Activated naive CD4-positive, alpha-beta T cell treated with anti-CD3 and anti-CD28 coated beads for 36 hours (primary cell): ENCODE data around the gene MRPS25. TPM values are rescaled to one million over a fixed set of nuclear protein-coding genes. Genes with fewer than 3 reads are reported as not detected.
A peak's percentile ranks its signal among the peaks of the same experiment; 100 is the strongest.

Experiments
- CTCF ChIA-PET: fragments of 350-600 bp; sonication (Branson Sonifier 250); formaldehyde crosslinking; loops from one replicate; lab custom pipeline; 2021; ENCODE audit warnings: antibody characterized with exemption; lab: Charles Lee
- DNase-seq: peaks from one replicate; pipeline ENCODE4 v3.0.0-alpha.2; 2020
- H3K27ac Mint-ChIP-seq: one replicate; pipeline ENCODE4 v1.8.0; 2021; ENCODE audit warnings: mild to moderate bottlenecking, mixed read lengths
- H3K27me3 Mint-ChIP-seq: one replicate; pipeline ENCODE4 v1.8.0; 2021; ENCODE audit warnings: low read depth, mixed read lengths
- H3K36me3 Mint-ChIP-seq: one replicate; pipeline ENCODE4 v1.8.0; 2021; ENCODE audit warnings: low read depth, mixed read lengths
- H3K4me1 Mint-ChIP-seq: one replicate; pipeline ENCODE4 v1.8.0; 2021; ENCODE audit warnings: low read depth, mixed read lengths
- H3K4me3 Mint-ChIP-seq: one replicate; pipeline ENCODE4 v1.8.0; 2021; ENCODE audit warnings: mild to moderate bottlenecking, moderate library complexity, mixed read lengths
- H3K9me3 Mint-ChIP-seq: one replicate; pipeline ENCODE4 v1.8.0; 2021; ENCODE audit warnings: mixed read lengths
- intact Hi-C: fragments of 100-400 bp; cut with micrococcal nuclease; formaldehyde crosslinking; loops from one replicate; pipeline ENCODE4 v1.15.1; 2023
- total RNA-seq, 2 experiments: library from RNA; stranded (reverse); gene quantifications; one replicate each; pipeline ENCODE4 v1.2.3, GENCODE V29; 2021

The MRPS25 gene
- total RNA-seq, 2 experiments from 2014 or later, result 55.0 to 57.5 TPM

DNA sequence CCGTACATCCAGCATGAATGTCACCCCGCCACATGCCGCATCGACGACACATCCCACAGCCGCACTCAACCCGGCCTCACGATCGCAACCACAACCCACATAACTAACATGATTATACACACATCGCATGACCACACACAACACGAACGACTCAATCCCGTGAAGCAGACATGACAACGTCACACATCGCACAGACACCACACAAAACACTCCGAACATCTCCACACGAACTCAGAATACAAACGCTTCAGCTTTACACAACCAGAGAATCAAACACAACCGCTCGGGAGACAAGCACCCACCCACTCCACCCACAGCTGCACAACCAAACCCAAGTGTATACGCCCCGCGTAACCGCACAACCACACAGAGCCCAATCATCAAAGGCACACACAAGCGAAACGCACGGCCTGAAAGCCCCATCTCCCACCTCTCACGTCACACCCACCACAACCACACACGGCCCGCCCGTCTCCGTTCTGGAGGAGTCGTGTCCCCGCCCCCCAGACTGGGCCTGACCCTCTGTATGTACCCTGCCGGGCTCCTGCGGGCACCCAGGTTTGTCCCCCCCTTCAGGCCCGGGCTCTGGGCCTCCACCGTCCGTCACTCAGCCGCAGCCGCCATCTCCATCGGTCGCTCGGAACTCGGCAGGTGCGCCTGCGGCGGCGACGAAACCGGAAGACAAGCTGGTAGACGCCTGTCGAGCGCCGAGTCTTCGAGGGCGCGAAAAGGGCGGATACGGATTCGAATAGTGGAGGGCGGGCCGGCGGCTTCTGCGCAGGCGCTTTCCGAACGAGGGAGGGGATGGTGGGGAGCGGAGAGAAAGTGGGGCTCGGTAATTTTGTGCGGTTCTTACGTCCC is 33.6 kb upstream of the MRPS25 start, which contains the start of gene RBSN:
TSS of gene RBSN (minus strand) at position 646 of the 861 bp plus-strand sequence. CDS start 3,028 bp downstream, outside the sequence.
- peak within 1 kb of the TSS; percentile 90 for H3K4me3 Mint-ChIP-seq
- H3K4me1 Mint-ChIP-seq, result peaks cover 10% of the 10 kb centered on the region
- H3K9me3 Mint-ChIP-seq, result no peaks in the 10 kb centered on the region
- DNase-seq, result peak; percentile 97
- peaks cover 14% of the 10 kb centered on the region for H3K36me3 Mint-ChIP-seq
- H3K27me3 Mint-ChIP-seq, result no peaks in the 10 kb centered on the region
- peak within 1 kb of the TSS; percentile 83 for H3K27ac Mint-ChIP-seq
- CTCF ChIA-PET, result interaction anchor here (0.6 to 1.2 kb wide), 3 partner anchors 9 to 105 kb away, joined by 3 to 4 read pairs (median 3); no protein-coding TSS in a partner anchor
- intact Hi-C loops, result loop anchor here (1.0 to 5.0 kb wide), 8 partner anchors 33 to 920 kb away; partner anchors contain the start of genes BTD, CAPN7, CCDC174 and HACL1

DNA sequence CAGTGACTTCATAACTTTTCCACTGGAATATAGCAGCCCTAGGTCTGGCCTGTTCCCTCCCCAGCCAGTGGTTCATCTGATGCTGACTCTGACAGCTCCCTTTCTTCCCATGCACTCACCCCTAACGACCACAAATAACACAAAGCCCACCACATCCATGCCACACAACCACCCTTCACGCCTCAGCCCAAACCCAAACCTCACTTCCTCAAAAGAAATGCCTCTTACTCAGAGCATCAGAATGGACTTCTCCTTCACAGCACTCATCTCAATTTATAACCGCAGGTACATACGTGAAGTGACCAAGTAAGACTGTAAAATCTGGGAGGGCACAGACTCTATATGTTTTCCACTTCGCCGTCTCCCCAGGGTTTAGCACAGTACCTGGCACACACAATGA is 32.8 kb upstream of the MRPS25 start:
- H3K4me1 Mint-ChIP-seq, result peaks cover 10% of the 10 kb centered on the region
- CTCF ChIA-PET, result interaction anchor here (1.0 kb wide), 1 partner anchor 10 kb away, joined by 4 read pairs; no protein-coding TSS in a partner anchor
- peak overlapping the region; percentile 90 for H3K4me3 Mint-ChIP-seq
- H3K27me3 Mint-ChIP-seq, result no peaks in the 10 kb centered on the region
- DNase-seq, result peak; percentile 32
- no peaks in the 10 kb centered on the region for H3K9me3 Mint-ChIP-seq
- intact Hi-C loops, result loop anchor here (5.0 kb wide), 1 partner anchor 46 kb away; no protein-coding TSS in a partner anchor
- peaks cover 16% of the 10 kb centered on the region for H3K36me3 Mint-ChIP-seq
- peak overlapping the region; percentile 7 for H3K27ac Mint-ChIP-seq

DNA sequence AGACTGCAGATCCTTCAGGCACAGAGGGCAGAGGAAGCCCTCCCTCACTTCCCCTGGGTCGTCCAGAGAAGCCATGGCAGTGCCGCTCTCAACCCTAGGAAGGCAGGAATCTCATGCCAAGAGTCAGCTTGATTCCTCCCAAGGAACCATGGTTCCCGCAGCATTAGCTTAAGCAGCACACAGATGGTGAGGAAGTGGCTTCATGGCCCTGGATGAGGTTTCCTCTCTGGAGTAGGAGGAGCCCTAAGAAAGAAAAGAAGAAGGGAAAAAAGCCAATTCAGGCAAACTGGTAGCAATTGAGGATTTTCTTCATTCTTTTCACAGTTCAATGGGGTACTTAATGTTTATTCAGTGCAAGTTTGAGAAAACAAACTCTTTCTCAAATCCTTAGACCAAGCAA is 30.9 kb upstream of the MRPS25 start:
- Mint-ChIP-seq H3K4me1 (peaks cover 10% of the 10 kb centered on the region), H3K9me3 (no peaks in the 10 kb centered on the region), H3K27ac (no peak overlapping the region), H3K36me3 (peaks cover 16% of the 10 kb centered on the region), H3K27me3 (no peaks in the 10 kb centered on the region), H3K4me3 (no peak overlapping the region)
- DNase-seq, result no peak
- CTCF ChIA-PET, result interaction anchor here (1.4 kb wide), 1 partner anchor 14 kb away, joined by 4 read pairs; no protein-coding TSS in a partner anchor
- intact Hi-C loops, result loop anchor here (5.0 kb wide), 1 partner anchor 44 kb away; no protein-coding TSS in a partner anchor

DNA sequence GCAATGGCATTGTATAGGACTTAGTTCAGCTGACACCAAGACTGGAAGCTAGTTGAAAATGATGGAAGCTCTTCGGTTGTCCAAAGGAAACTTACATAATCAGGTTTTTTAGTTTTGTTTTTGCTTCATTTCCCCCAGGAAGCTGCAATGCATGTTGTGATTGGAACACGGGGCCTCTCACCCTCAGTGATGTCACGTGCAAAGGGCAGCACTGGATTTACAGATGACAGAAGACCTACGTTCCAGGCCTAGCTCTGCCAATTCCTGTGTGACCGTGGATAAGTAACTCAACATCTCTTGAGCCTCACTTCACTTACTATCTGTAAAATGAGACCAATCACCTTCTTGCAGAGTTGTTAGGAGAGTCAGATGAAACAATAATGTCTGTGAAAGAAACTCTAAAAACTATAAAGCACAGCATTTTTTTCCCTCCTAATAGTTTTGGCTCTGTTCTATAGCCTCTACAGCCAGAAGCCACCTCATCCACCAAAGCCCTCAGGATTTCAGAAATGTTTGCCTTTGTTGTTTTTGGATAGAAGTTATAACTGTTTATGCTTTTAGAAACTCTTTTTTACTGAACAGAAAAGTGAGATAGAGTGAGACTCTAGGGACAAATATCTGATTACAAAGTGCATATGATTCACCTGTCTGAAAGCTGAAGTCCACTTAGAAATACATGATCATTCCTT is 29.2 kb upstream of the MRPS25 start:
- Mint-ChIP-seq H3K4me1 (peaks cover 10% of the 10 kb centered on the region), H3K36me3 (peaks cover 26% of the 10 kb centered on the region), H3K4me3 (no peak overlapping the region), H3K27ac (no peak overlapping the region), H3K27me3 (no peaks in the 10 kb centered on the region), H3K9me3 (no peaks in the 10 kb centered on the region)
- CTCF ChIA-PET, result interaction anchor here (0.7 to 1.5 kb wide), 2 partner anchors 12 to 111 kb away, joined by 3 to 4 read pairs; no protein-coding TSS in a partner anchor
- no peak for DNase-seq
- intact Hi-C loops, result no loop called here

DNA sequence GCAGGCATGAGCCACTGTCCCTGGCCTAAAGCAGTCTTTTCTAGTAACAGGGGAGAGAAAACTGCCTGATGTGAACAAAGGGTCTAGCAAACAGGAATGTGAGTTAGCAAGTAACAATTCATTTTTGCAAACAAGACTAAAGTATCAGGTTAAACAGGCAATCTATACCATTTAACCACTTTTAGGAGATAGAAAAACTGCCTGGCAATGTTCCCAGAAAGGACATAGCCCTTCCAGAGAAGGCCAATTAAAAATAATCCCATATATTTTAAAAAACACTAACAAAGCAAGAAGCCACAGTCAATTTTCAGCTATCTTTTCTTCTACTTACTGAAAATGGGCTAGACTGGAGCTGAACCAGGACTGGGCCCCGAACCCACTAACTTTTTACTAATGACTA is 27.6 kb upstream of the MRPS25 start:
- H3K27ac Mint-ChIP-seq, result no peak overlapping the region
- CTCF ChIA-PET, result interaction anchor here (0.7 to 2.2 kb wide), 3 partner anchors 16 to 168 kb away, joined by 3 to 6 read pairs (median 3); no protein-coding TSS in a partner anchor
- intact Hi-C loops, result no loop called here
- no peaks in the 10 kb centered on the region for H3K27me3 Mint-ChIP-seq
- peaks cover 3% of the 10 kb centered on the region for H3K4me1 Mint-ChIP-seq
- peaks cover 21% of the 10 kb centered on the region for H3K36me3 Mint-ChIP-seq
- H3K9me3 Mint-ChIP-seq, result no peaks in the 10 kb centered on the region
- DNase-seq, result no peak
- H3K4me3 Mint-ChIP-seq, result no peak overlapping the region

DNA sequence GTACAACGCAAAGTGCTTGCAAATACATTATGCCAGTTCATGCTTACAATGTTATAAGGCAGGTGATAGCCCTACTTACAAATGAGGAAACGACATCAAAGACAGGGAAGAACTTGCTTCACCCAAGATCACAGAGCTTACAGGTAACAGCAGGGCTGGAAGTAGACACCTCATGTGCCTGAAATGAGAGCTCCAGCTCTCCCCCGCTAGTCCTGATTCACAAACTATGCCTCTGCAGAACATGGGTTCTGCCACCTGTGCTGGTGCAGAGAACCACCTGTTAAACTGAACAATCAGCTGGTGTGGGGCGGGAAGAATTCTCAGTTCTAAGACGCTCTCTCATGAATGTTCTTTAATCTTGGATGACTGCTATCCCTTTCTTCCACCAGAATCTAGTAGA is 26.5 kb upstream of the MRPS25 start:
- no peak for DNase-seq
- Mint-ChIP-seq H3K27ac (no peak overlapping the region), H3K36me3 (peaks cover 26% of the 10 kb centered on the region), H3K4me3 (no peak overlapping the region), H3K4me1 (no peaks in the 10 kb centered on the region), H3K9me3 (no peaks in the 10 kb centered on the region), H3K27me3 (no peaks in the 10 kb centered on the region)
- intact Hi-C loops, result no loop called here
- CTCF ChIA-PET, result interaction anchor here (0.6 to 2.2 kb wide), 3 partner anchors 17 to 173 kb away, joined by 3 to 6 read pairs (median 3); no protein-coding TSS in a partner anchor

DNA sequence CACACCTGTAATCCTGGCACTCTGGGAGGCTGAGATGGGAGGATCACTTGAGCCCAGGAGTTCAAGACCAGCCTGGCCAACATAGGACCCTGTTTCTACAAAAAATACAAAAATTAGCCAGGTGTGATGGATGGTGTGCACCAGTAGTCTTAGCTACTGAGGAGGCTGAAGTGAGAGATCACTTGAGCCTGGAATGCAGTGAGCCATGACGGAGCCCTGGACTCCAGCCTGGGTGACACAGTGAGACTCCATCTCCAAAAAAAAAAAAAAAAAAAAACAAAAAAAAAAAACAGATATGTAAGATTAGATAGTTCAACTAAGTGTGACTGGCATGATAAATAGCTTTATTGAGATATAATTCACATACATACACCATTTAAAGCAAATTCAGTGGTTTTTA is 24.1 kb upstream of the MRPS25 start:
- Mint-ChIP-seq H3K27me3 (no peaks in the 10 kb centered on the region), H3K9me3 (no peaks in the 10 kb centered on the region), H3K4me3 (no peak overlapping the region), H3K27ac (no peak overlapping the region), H3K4me1 (no peaks in the 10 kb centered on the region), H3K36me3 (peaks cover 22% of the 10 kb centered on the region)
- CTCF ChIA-PET, result interaction anchor here (1.5 kb wide), 1 partner anchor 9 kb away, joined by 4 read pairs; no protein-coding TSS in a partner anchor
- intact Hi-C loops, result no loop called here
- DNase-seq, result no peak

DNA sequence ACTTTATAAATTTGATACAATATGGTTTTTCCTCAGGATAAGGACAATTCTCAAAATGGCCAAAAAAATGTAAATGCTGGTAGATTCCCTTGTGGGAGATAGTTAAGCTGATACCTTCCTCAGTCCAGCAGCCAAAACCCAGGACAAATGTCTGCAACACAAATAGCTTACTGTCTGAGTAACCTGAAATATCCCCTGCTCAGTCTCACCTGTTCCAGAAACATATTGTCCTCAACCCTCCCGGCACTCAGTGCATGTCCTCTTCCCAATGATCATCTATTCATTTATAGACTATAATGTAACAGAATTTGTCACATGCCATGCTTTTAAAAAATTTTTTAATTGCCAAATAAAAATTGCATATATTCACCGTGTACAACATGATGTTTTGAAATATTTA is 21.6 kb upstream of the MRPS25 start:
- CTCF ChIA-PET, result no interaction called here
- Mint-ChIP-seq H3K27me3 (no peaks in the 10 kb centered on the region), H3K36me3 (peaks cover 29% of the 10 kb centered on the region), H3K4me1 (no peaks in the 10 kb centered on the region), H3K9me3 (no peaks in the 10 kb centered on the region), H3K27ac (no peak overlapping the region), H3K4me3 (no peak overlapping the region)
- DNase-seq, result no peak
- intact Hi-C loops, result no loop called here

DNA sequence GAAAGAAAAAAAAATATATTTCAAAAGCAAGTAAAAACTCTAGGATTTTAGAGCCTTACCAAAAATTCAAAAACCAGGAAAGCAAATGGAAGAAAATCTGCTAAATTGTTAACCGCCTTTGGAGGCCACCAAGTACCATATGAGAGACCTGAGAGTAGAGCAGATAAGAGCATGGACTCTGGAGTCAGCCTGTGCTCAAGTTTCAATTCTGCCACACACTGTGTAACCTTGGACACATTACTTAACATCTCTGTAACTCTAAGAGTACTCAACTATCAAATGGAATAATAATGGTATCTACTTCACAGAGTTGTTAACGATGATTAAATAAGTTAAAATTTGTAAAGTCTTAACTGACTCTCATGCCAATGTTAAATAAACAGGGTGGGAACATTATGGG is 21.1 kb upstream of the MRPS25 start:
- Mint-ChIP-seq H3K4me1 (no peaks in the 10 kb centered on the region), H3K27me3 (no peaks in the 10 kb centered on the region), H3K4me3 (no peak overlapping the region), H3K36me3 (peaks cover 31% of the 10 kb centered on the region), H3K9me3 (no peaks in the 10 kb centered on the region), H3K27ac (no peak overlapping the region)
- no peak for DNase-seq
- intact Hi-C loops, result no loop called here
- CTCF ChIA-PET, result no interaction called here

DNA sequence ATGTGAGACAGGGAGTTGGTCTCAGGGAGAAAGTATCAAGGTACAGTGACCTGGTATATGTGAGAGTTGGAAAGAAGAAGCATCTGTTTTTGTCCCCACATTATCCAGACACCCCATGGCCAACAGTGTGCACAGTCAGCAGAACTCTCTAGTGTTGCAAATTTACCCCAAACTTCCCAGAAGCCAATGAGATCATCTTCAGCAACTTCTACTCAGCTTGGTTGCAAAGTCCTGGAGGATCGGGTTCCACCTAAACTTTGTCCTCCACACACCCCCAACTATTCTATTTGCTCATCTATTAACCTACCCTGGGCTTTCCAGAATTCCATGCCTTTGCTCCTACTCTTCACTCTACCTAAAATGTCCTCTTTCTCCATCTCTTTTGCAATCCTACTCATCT is 18.1 kb upstream of the MRPS25 start:
- Mint-ChIP-seq H3K9me3 (no peaks in the 10 kb centered on the region), H3K27me3 (no peaks in the 10 kb centered on the region), H3K36me3 (peaks cover 32% of the 10 kb centered on the region), H3K4me3 (no peak overlapping the region), H3K4me1 (no peaks in the 10 kb centered on the region), H3K27ac (no peak overlapping the region)
- DNase-seq, result no peak
- intact Hi-C loops, result no loop called here
- CTCF ChIA-PET, result interaction anchor here (0.5 to 1.4 kb wide), 2 partner anchors 11 to 25 kb away, joined by 4 to 5 read pairs; no protein-coding TSS in a partner anchor

DNA sequence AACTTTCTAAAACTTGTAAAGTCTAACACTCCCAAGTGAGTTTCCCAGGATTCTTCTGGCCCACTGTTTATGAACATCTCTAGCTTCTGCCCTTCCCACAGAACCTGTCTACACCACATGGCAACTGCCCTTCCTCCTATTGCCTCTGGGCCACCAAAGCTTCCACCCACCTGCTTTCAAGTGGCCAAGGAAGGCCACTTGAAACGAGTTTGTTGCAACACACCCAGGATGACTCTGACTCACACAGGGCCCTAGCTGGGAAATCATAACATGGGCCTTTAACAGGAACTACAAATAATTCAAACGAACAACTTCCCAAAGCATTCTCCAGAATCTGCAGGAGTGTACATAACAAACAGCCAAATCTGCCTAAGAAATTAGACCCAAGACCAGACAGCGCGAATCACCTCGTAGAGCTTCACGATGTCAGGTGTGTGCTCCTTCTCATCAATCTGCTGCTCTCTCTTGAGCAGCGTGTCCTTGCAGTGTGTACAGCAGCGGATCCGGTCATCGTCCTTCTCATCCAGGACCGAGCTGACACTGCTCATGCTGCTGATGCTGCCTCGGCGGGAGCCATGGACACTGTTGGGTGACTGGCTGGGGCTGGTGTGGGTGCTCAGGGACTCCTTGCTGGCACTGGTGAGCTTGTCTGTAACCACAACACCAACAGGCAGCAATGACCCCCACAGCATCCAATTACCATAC is 17.0 kb upstream of the MRPS25 start:
- no peak overlapping the region for H3K4me3 Mint-ChIP-seq
- no peaks in the 10 kb centered on the region for H3K27me3 Mint-ChIP-seq
- CTCF ChIA-PET, result interaction anchor here (1.4 kb wide), 1 partner anchor 10 kb away, joined by 5 read pairs; no protein-coding TSS in a partner anchor
- no peak overlapping the region for H3K27ac Mint-ChIP-seq
- H3K9me3 Mint-ChIP-seq, result no peaks in the 10 kb centered on the region
- intact Hi-C loops, result no loop called here
- peaks cover 39% of the 10 kb centered on the region for H3K36me3 Mint-ChIP-seq
- H3K4me1 Mint-ChIP-seq, result no peaks in the 10 kb centered on the region
- DNase-seq, result no peak
